GM12875 (cell line): Measurements from ENCODE around the gene SSNA1.
A peak's percentile ranks its signal among the peaks of the same experiment; 100 is the strongest.

Experiments used
- H3K4me3 ChIP-seq: one replicate; pipeline ENCODE4 v1.5.1; 2011; ENCODE audit warnings: low read depth, low read length, control low read depth
- CTCF ChIP-seq: IDR thresholded peaks from 2 replicates; pipeline ENCODE4 v1.5.1; 2011; ENCODE audit warnings: low read depth, mild to moderate bottlenecking, control low read depth, inconsistent platforms, low read length, moderate library complexity, borderline replicate concordance; ENCODE audit not compliant: insufficient read depth

SSNA1 gene

DNA sequence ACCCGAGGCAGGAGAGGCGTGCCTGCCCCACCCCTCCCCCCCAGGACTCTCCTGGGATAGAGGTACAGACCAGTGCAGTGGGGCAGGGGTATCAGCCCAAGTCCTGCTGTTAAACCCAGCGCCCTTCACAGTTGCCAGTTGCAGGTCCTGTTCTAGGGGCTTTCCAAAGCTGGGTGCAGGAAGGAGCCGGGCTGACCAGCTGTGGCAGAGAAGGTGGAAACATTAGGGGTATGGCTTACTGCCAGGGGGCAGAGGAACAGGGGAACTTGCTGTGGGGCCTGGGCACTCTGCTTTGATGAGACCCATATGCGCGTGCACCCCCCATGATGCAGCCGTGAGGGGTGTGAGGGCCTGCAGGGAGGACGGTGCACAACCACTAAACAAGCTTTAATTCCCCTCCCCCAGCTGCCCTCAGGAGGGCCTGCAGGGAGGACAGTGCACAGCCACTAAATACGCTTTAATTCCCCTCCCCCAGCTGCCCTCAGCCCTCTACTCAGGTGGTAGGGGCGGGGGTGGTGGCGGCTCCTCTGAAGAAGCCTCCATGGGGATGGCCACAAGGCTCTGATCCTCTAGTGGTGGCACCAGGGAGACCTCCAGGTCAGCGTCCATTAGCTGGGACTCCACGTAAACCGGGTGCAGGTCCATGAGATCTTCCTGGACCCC lies 17.9 kb upstream of the SSNA1 start:
- no peak for TF ChIP-seq CTCF
- no peak overlapping the region for H3K4me3 ChIP-seq

DNA sequence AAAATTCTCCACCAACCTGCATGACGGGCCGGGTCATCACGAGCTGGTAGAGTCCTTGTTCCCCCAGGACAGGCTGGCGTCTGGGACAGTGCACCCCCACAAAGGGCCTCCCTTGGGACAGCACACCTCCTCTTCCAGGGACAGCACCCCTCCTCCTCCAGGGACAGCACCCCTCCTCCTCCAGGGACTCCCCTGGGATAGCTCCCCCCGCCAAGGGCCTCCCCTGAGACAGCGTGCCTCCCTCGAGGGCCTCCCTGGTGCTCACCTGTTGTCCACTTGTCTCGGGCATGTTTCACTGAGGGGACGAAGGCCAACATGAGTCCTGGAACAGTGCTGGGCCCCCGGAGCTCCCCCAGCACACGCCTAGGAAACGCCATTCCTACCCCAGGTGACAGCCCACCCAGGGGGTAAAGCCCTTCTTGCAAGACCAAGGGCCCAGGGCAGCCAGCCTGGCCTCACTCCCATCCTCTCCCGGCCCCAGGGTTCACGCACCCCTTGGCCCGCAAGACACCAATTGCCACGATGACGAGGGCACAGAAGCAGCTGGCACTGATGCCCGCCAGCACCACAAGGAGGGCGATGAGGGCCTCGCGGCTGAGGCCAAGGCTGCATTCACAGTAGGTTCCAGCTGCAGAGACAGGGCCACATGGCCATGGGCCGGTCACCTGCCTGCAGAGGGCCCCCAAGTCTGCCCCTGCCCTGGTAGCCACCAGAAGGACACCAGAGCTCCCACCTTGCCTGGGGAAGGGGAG lies 17.2 kb upstream of the SSNA1 start:
- H3K4me3 ChIP-seq, result no peak overlapping the region
- no peak for TF ChIP-seq CTCF

DNA sequence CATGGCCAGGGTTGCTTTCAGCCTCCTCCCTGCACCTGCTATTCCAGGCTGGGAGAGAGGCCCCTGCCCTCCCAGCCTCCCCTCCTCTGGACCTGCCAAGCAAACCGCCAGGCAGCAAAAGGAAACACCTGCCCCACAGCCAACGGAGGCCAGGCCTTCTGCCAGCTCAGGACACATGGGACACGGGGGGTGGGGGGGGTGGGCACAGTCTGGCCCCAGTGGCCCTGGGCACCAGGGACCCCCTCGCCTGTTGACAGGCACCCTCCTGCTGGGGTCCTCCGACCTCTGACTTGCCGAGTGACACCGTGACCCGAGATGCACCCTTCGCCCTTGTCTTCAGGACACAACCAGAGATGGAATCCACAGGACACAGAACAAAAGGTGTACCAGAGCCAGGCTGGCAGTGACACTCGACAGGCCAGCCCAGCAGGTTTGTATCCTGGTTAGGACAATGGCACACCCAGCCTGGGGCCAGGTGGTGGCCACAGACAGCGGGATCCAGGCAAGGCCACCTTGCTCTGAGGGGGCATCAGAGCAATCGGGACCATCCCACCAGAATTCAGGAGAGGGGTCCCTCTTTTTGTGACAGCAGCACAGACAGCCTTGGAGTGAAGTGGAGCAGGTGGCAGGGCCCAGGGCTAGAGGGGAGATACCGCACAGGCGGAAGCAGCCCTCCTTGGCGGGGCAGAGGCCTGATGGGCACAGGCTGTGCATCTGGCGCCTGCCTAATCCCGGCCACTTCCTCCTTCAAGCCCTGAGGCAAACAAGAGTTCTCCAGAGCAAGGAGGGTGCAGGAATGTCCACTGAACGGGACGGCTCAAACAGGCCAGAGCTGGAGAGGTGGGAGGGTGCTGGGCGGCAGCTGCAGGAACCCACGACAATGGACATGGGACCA lies 15.3 kb upstream of the SSNA1 start:
- TF ChIP-seq CTCF, result no peak
- H3K4me3 ChIP-seq, result no peak overlapping the region

GRCh38 chr9:137173796-137174664 lies 14.4 kb upstream of the SSNA1 start:
- no peak for TF ChIP-seq CTCF
- H3K4me3 ChIP-seq, result no peak overlapping the region

DNA sequence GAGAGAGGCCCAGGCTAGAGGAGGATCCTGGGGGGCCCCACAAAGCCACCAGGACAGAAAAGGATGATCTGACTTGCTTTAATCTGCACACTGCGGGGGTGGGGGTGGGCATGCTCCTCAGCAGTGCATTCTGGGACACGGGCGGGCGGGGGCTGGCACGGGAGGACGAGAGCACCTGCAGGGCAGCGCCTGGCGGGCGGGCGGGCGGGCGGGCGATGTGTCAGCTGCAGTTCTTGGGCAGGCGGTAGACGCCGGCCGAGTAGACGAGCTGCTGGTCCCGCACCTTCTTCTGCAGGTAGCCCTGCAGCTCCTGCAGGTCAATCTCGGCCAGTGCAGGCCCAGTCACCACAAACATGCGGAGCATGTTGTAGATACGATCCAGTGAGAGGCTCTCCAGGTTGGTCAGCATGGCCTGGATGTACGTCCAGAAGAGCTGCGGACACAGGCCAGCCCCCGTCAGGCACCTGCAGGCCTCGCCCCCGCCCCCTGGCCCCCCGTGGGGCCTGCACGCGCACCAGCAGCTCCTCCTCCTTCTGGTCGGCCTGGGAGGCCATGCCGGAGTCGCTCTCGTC lies 13.7 kb upstream of the SSNA1 start:
- no peak overlapping the region for H3K4me3 ChIP-seq
- peak; percentile 11; the same call in 1 of the 2 replicates for TF ChIP-seq CTCF

DNA sequence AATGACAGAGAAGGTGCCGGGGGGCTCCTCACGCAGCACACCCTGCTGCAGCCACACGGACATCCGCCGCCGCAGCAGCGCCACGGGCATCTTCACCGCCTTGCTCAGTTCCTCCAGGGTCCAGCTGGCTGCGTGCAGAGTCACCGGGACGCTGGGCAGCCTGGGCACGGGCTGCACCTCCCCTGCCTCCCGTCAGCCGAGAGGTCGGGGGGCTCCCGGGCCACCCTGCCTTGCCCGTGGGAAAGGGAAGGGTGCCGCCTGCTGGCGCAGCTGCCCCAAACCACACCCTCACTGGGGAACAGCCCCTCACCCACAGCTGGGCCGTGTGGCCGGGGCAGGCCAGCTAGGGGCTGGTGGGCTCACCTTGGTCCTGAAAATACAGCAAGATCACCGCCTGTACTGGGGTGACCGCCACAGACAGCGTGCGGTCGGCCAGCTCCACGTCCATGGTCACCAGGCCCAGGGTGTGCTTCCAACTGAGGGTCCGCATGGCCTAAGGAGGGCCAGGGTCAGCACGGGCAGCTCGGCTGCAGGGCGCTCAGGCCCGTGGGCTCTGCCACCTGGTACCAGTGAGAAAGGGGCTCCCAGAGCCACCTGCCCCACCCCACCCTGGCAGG lies 13.0 kb upstream of the SSNA1 start:
- H3K4me3 ChIP-seq, result no peak overlapping the region
- 0 out of 2 replicates have a peak, but pooled peaks have one; percentile 18 for TF ChIP-seq CTCF
